ENCODE results near the gene FASN.

FASN gene

GRCh38 chr17:82080048-82080788, 17.8 kb downstream of the FASN start:
- TF ChIP-seq, protein P1, sequence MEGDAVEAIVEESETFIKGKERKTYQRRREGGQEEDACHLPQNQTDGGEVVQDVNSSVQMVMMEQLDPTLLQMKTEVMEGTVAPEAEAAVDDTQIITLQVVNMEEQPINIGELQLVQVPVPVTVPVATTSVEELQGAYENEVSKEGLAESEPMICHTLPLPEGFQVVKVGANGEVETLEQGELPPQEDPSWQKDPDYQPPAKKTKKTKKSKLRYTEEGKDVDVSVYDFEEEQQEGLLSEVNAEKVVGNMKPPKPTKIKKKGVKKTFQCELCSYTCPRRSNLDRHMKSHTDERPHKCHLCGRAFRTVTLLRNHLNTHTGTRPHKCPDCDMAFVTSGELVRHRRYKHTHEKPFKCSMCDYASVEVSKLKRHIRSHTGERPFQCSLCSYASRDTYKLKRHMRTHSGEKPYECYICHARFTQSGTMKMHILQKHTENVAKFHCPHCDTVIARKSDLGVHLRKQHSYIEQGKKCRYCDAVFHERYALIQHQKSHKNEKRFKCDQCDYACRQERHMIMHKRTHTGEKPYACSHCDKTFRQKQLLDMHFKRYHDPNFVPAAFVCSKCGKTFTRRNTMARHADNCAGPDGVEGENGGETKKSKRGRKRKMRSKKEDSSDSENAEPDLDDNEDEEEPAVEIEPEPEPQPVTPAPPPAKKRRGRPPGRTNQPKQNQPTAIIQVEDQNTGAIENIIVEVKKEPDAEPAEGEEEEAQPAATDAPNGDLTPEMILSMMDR (IDR thresholded peaks at IDR 0.05; ENCODE audit: extremely low read depth, missing control alignments), result no peak
- no peak for DNase-seq (ENCODE audit: low spot score)

GRCh38 chr17:82079001-82079677, 18.9 kb downstream of the FASN start:
- TF ChIP-seq, protein P1 (IDR thresholded peaks at IDR 0.05; ENCODE audit: extremely low read depth, missing control alignments), result no peak
- no peak for DNase-seq (ENCODE audit: low spot score)

DNA sequence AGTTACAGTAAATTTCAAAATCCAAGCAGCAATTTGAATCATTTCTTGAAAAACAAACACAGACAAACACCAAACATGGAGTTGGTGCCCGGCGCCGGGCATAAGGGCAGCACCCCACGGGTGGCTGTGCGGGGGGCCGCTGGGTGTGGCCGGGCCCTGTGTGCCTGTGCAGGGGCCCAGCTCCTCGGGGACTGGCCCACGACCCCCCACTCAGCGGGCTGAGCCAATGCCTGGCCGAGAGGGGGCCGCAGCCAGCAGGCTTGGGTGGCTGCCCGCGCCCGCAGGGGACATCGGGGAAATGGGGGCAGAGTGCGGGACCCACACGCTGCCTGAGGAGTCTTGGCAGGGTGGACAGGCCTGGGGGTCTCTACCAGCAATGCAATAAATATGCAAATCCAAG, 19.6 kb downstream of the FASN start:
- no peak for DNase-seq (ENCODE audit: low spot score)
- TF ChIP-seq, protein P1 (IDR thresholded peaks at IDR 0.05; ENCODE audit: extremely low read depth, missing control alignments), result no peak

DNA sequence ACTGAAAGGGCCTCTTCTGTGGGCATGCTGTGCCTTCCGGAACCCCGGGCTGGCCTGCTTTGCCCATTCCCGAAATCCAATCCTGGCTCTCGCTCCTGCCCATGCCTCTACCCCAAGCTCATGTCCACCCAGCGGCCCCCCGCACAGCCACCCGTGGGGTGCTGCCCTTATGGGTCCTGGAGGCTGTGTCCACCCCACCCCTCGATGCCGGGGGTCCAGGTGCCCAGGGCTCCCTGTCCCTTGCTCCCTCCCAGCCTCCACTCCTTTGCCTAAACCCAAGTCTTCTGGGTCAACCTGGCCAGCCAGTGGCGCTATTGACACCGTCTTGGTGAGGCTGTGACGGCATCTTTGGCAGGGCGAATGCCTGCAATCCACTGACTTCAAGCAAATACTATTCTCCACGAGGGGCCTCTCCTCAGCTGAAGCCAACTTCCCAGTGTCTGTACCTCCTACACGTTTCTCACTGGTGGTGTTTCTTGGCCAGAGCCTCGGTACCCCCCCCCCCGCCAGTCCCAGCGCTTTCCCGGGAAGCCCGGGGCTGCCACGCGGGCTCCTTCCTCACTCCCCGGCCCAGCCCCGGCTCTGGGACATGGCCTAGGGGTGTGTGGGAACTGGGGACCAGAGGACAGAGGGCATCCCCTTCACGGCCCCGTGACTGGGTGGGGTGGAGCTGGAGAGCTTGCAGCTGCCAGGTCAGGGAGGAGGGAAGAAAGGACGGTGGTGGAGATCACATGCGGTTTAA, 20.2 kb downstream of the FASN start:
- DNase-seq (ENCODE audit: low spot score), result no peak
- TF ChIP-seq, protein P1 (IDR thresholded peaks at IDR 0.05; ENCODE audit: extremely low read depth, missing control alignments), result no peak

DNA sequence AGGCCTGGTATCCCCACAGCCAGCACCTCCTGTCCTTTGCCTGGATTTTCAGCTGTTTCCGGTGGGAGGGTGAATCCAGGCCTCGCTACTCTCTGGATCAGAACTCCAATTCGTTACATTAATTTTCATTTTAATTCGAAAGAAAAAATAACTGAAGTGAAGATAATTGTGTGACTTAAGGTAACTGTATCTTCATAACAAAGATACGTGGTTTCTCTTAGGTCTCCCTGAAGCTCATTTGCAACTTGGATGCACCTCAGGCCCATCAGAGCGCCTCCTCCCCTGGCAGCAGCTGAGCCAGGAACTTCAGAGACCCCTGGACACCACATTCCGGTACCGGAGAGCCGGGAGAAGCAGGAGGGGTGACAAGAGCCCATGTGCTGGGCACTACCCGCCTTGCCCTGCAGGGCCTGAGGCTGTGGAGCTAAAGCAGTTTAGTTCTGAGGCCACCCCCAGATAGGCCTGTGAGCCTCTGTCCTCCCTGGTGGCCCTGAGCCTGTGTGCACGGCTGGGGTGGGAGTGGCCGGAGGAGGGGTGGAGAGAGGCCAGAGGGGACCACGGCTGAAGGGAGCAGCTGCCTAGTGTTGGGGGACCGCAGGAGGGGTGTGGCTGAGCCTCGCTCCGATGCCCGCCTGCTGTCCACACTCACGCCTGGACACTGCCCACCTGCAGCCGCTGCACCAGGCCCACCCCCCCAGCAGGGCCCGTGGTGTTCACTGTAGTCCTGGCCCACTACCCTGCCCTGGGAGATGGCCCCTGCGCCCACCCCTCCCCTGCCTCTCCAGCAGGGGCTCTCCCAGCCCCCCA, 21.0 kb downstream of the FASN start:
- TF ChIP-seq, protein P1 (IDR thresholded peaks at IDR 0.05; ENCODE audit: extremely low read depth, missing control alignments), result no peak

GRCh38 chr17:82076018-82076784, 21.8 kb downstream of the FASN start:
- TF ChIP-seq, protein P1 (IDR thresholded peaks at IDR 0.05; ENCODE audit: extremely low read depth, missing control alignments), result no peak
- no peak for DNase-seq (ENCODE audit: low spot score)

More for the DNA sequence above, 21.0 kb downstream of the FASN start:
- no peak for DNase-seq (ENCODE audit: low spot score)
